KMS-11 (cell line): ENCODE data around the gene ADPRS.

ENCODE experiments used
- H2AFZ ChIP-seq: fragments of 200-600 bp; sonication (generic); 2 replicates; pipeline ENCODE4 v1.6.1; 2016; ENCODE audit warnings: antibody characterized with exemption, mixed run types, low read depth
- H3K27ac ChIP-seq: fragments of 200-600 bp; sonication (generic); 2 replicates; pipeline ENCODE4 v1.6.1; 2016; ENCODE audit warnings: mild to moderate bottlenecking, mixed run types
- H3K27me3 ChIP-seq: fragments of 200-600 bp; sonication (generic); 2 replicates; pipeline ENCODE4 v1.6.1; 2017; ENCODE audit warnings: mild to moderate bottlenecking, low read depth, mixed run types, moderate library complexity; ENCODE audit not compliant: insufficient read depth
- H3K36me3 ChIP-seq: fragments of 200-600 bp; sonication (generic); 2 replicates; pipeline ENCODE4 v1.6.1; 2017; ENCODE audit warnings: mild to moderate bottlenecking, mixed run types; ENCODE audit not compliant: insufficient read depth
- H3K4me1 ChIP-seq: fragments of 200-600 bp; sonication (generic); 2 replicates; pipeline ENCODE4 v1.6.1; 2016; ENCODE audit warnings: mild to moderate bottlenecking, low read depth, mixed run types; ENCODE audit not compliant: poor library complexity, severe bottlenecking
- H3K4me2 ChIP-seq: fragments of 200-600 bp; sonication (generic); 2 replicates; pipeline ENCODE4 v1.7.0; 2016; ENCODE audit warnings: mild to moderate bottlenecking, mixed run types
- H3K4me3 ChIP-seq: fragments of 200-600 bp; sonication (generic); IDR thresholded peaks from 2 replicates; pipeline ENCODE4 v1.6.1; 2017; ENCODE audit warnings: low read depth, low read length, mixed read lengths; ENCODE audit not compliant: insufficient read depth
- H3K79me2 ChIP-seq: fragments of 200-600 bp; sonication (generic); 2 replicates; pipeline ENCODE4 v1.6.1; 2016; ENCODE audit warnings: low read depth, mixed run types; ENCODE audit not compliant: insufficient read depth
- H3K9ac ChIP-seq: fragments of 200-600 bp; sonication (generic); 2 replicates; pipeline ENCODE4 v1.6.1; 2016; ENCODE audit warnings: mild to moderate bottlenecking, mixed run types
- H4K20me1 ChIP-seq: fragments of 200-600 bp; sonication (generic); 2 replicates; pipeline ENCODE4 v1.6.1; 2016; ENCODE audit warnings: mild to moderate bottlenecking, mixed run types; ENCODE audit not compliant: insufficient read depth
- CTCF ChIP-seq: fragments of 200-600 bp; sonication (generic); conservative IDR thresholded peaks from 2 replicates; pipeline ENCODE4 v1.6.1; 2017; ENCODE audit warnings: low read depth, mild to moderate bottlenecking, antibody characterized with exemption, low read length, moderate library complexity, mixed read lengths

The ADPRS gene

GRCh38 chr1:36135796-36136195 lies 47.1 kb downstream of the ADPRS start:
- Histone ChIP-seq H3K9ac (no peak overlapping the region), H3K27me3 (no peaks in the 10 kb centered on the region), H3K4me2 (no peak overlapping the region), H3K4me1 (no peaks in the 10 kb centered on the region), H3K36me3 (0 out of 2 replicates have a peak, but pooled peaks cover 4% of the 10 kb centered on the region), H2AFZ (no peak overlapping the region), H3K79me2 (0 out of 2 replicates have a peak, but pooled peaks cover 5% of the 10 kb centered on the region), H4K20me1 (no peaks in the 10 kb centered on the region), H3K27ac (no peak overlapping the region), H3K4me3 (no peak overlapping the region)
- TF ChIP-seq CTCF: no peak

GRCh38 chr1:36136535-36136934 lies 47.8 kb downstream of the ADPRS start:
- Histone ChIP-seq H2AFZ (no peak overlapping the region), H3K4me3 (no peak overlapping the region), H3K27me3 (no peaks in the 10 kb centered on the region), H3K36me3 (0 out of 2 replicates have a peak, but pooled peaks cover 4% of the 10 kb centered on the region), H3K79me2 (peaks cover 5% of the 10 kb centered on the region; the same call in 1 of the 2 replicates), H3K4me2 (no peak overlapping the region), H3K27ac (no peak overlapping the region), H3K4me1 (no peaks in the 10 kb centered on the region), H3K9ac (no peak overlapping the region), H4K20me1 (no peaks in the 10 kb centered on the region)
- no peak for TF ChIP-seq CTCF

GRCh38 chr1:36137226-36137625 lies 48.5 kb downstream of the ADPRS start:
- Histone ChIP-seq H3K4me1 (no peaks in the 10 kb centered on the region), H3K36me3 (0 out of 2 replicates have a peak, but pooled peaks cover 4% of the 10 kb centered on the region), H3K4me2 (no peak overlapping the region), H2AFZ (no peak overlapping the region), H3K79me2 (peaks cover 9% of the 10 kb centered on the region; the same call in 1 of the 2 replicates), H3K27me3 (no peaks in the 10 kb centered on the region), H3K9ac (no peak overlapping the region), H3K27ac (no peak overlapping the region), H4K20me1 (no peaks in the 10 kb centered on the region), H3K4me3 (no peak overlapping the region)
- TF ChIP-seq CTCF: no peak

- no peak overlapping the region for H3K9ac ChIP-seq
- no peaks in the 10 kb centered on the region for H4K20me1 ChIP-seq
- H3K4me2 ChIP-seq: no peak overlapping the region
- H3K36me3 ChIP-seq: 0 out of 2 replicates have a peak, but pooled peaks cover 4% of the 10 kb centered on the region
- no peaks in the 10 kb centered on the region for H3K4me1 ChIP-seq
- no peak overlapping the region for H3K27ac ChIP-seq
- H2AFZ ChIP-seq: no peak overlapping the region
- TF ChIP-seq CTCF: no peak
- H3K27me3 ChIP-seq: no peaks in the 10 kb centered on the region
- H3K4me3 ChIP-seq: no peak overlapping the region
- H3K79me2 ChIP-seq: peaks cover 13% of the 10 kb centered on the region; the same call in 1 of the 2 replicates
Measured at GRCh38 chr1:36137776-36138175, 49.1 kb downstream of the ADPRS start.
